Mucosa of descending colon (tissue), 3 donors: ENCODE data around the gene ZNF561. TPM values are rescaled to one million over a fixed set of nuclear protein-coding genes. Genes with fewer than 3 reads are reported as not detected.

ENCODE experiments used
- ATAC-seq: fragments of 200-7000 bp; cut with Tn5 transposase; one replicate; pipeline ENCODE4 v1.9.1; 2020; ENCODE audit warnings: mild to moderate bottlenecking, moderate library complexity
- DNase-seq, 3 donors: peaks; one replicate each; pipeline ENCODE4 v3.0.0-alpha.2; 2020
- H3K36me3 ChIP-seq: fragments of 200-600 bp; one replicate; pipeline ENCODE4 v1.8.0; 2021; ENCODE audit warnings: low read depth, mild to moderate bottlenecking
- H3K4me1 ChIP-seq: fragments of 200-600 bp; one replicate; pipeline ENCODE4 v1.8.0; 2021; ENCODE audit warnings: low read depth, mild to moderate bottlenecking
- H3K4me3 ChIP-seq: fragments of 200-600 bp; one replicate; pipeline ENCODE4 v1.8.0; 2021; ENCODE audit warnings: mild to moderate bottlenecking
- H3K9me3 ChIP-seq: fragments of 200-600 bp; one replicate; pipeline ENCODE4 v1.8.0; 2021; ENCODE audit warnings: mild to moderate bottlenecking
- CTCF ChIP-seq: fragments of 200-600 bp; IDR thresholded peaks from one replicate; pipeline ENCODE4 v1.8.0; 2022; ENCODE audit warnings: antibody characterized with exemption, mild to moderate bottlenecking
- intact Hi-C, 2 donors: fragments of 100-400 bp; cut with DNase I in 1 of 2; cut with micrococcal nuclease in 1 of 2; formaldehyde crosslinking; loops; one replicate each; pipeline versions ENCODE4 v1.11.0 to v1.11.1; 2022; cut with DNase I, micrococcal nuclease
- total RNA-seq, 3 donors: library from RNA; stranded (reverse); fragmentation: NEBNext Ultra II Directional in 2 of 3; extraction: Animal tissue kit (Norgen Biotek cat#: 25700) in 2 of 3; gene quantifications; one replicate each; pipeline versions ENCODE4 v1.2.1 to v1.2.4, GENCODE V29; 2021 to 2023
- donor health status: DM: no; HTN: no; CAD: no; lungs with moderate emphysema.
- donor health status: DM: no; HTN: no; CAD: no.
- donor health status: DM: no; HTN: yes; CAD: no.

The ZNF561 gene
- total RNA-seq, 3 donors from 2014 or later = 22.6 to 42.2 (median 31.9) TPM

GRCh38 chr19:9650345-9650744, 29.3 kb upstream of the ZNF561 start:
- no peaks in the 10 kb centered on the region for H3K4me1 ChIP-seq
- DNase-seq (no peak), ATAC-seq (no peak)
- H3K4me3 ChIP-seq = no peak overlapping the region
- no peak for TF ChIP-seq CTCF
- intact Hi-C loops = no loop called here
- H3K36me3 ChIP-seq = peaks cover 22% of the 10 kb centered on the region
- H3K9me3 ChIP-seq = peaks cover 42% of the 10 kb centered on the region

GRCh38 chr19:9645472-9645871, 24.4 kb upstream of the ZNF561 start:
- H3K4me1 ChIP-seq = no peaks in the 10 kb centered on the region
- DNase-seq (no peak), ATAC-seq (no peak)
- TF ChIP-seq CTCF = no peak
- H3K4me3 ChIP-seq = no peak overlapping the region
- peaks cover 21% of the 10 kb centered on the region for H3K9me3 ChIP-seq
- no peaks in the 10 kb centered on the region for H3K36me3 ChIP-seq
- intact Hi-C loops = no loop called here

GRCh38 chr19:9644472-9644871, 23.4 kb upstream of the ZNF561 start:
- Histone ChIP-seq H3K36me3 (no peaks in the 10 kb centered on the region), H3K9me3 (peaks cover 21% of the 10 kb centered on the region), H3K4me1 (no peaks in the 10 kb centered on the region), H3K4me3 (no peak overlapping the region)
- intact Hi-C loops = no loop called here
- DNase-seq (no peak), ATAC-seq (no peak)
- TF ChIP-seq CTCF = no peak

DNA sequence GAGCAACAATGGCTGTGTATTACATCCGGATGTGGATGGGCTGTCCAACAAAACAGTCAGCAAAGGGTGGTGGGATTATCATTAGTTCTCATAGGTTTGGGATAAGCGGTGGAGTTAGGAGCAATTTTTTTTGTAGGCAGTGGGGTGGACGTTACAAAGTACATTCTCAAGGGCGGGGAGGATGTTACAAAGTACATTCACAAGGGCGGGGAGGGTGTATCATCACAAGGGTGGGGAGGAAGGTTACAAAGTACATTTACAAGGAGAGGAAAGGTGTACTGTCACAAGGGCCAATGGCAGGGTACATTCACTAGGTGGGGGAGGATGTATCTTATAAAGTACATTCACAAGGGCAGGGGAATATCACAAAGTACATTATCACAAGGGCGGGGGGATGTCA, 20.8 kb upstream of the ZNF561 start:
- no peaks in the 10 kb centered on the region for H3K36me3 ChIP-seq
- intact Hi-C loops = no loop called here
- no peak for TF ChIP-seq CTCF
- H3K4me3 ChIP-seq = no peak overlapping the region
- DNase-seq (no peak), ATAC-seq (no peak)
- peaks cover 21% of the 10 kb centered on the region for H3K9me3 ChIP-seq
- no peaks in the 10 kb centered on the region for H3K4me1 ChIP-seq

GRCh38 chr19:9640956-9641355, 19.9 kb upstream of the ZNF561 start:
- DNase-seq (no peak), ATAC-seq (no peak)
- H3K4me3 ChIP-seq = no peak overlapping the region
- peaks cover 23% of the 10 kb centered on the region for H3K9me3 ChIP-seq
- H3K36me3 ChIP-seq = no peaks in the 10 kb centered on the region
- no peak for TF ChIP-seq CTCF
- H3K4me1 ChIP-seq = no peaks in the 10 kb centered on the region
- intact Hi-C loops = no loop called here

DNA sequence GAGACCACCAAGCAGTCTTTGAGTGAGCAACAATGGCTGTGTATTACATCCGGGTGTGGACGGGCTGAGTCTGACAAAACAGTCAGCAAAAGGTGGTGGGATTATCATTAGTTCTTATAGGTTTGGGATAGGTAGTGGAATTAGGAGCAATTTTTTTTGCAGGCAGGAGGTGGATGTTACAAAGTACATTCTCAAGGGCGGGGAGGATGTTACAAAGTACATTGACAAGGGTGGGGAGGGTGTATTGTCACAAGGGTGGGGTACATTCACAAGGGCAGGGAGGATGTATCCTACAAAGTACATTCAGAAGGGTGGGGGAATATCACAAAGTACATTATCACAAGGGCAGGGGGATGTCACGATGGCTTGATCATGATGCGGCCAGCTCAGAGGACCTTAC, 15.0 kb upstream of the ZNF561 start:
- H3K4me3 ChIP-seq = no peak overlapping the region
- peaks cover 10% of the 10 kb centered on the region for H3K9me3 ChIP-seq
- no peak for ATAC-seq
- H3K4me1 ChIP-seq = no peaks in the 10 kb centered on the region
- no peaks in the 10 kb centered on the region for H3K36me3 ChIP-seq
- intact Hi-C loops = no loop called here
- TF ChIP-seq CTCF = no peak
- no peak for DNase-seq
